OCI-LY1 (cell line): ENCODE results near the gene PER2.
A peak's percentile ranks its signal among the peaks of the same experiment; 100 is the strongest.

Experiments used
- EZH2 ChIP-seq: fragments of 200-600 bp; sonication (generic), shearing (Covaris generic); IDR thresholded peaks from 2 replicates; pipeline ENCODE4 v1.8.0; 2017; ENCODE audit warnings: borderline replicate concordance, mixed run types, mild to moderate bottlenecking, antibody characterized with exemption, low read length, moderate library complexity, mixed read lengths
- TF ChIP-seq, protein P1 (sequence below): fragments of 200-600 bp; sonication (generic), shearing (Covaris generic); IDR thresholded peaks from 2 replicates; pipeline ENCODE4 v1.5.1; 2017; ENCODE audit warnings: mild to moderate bottlenecking, antibody characterized with exemption, low read length, moderate library complexity, mixed read lengths

DNA sequence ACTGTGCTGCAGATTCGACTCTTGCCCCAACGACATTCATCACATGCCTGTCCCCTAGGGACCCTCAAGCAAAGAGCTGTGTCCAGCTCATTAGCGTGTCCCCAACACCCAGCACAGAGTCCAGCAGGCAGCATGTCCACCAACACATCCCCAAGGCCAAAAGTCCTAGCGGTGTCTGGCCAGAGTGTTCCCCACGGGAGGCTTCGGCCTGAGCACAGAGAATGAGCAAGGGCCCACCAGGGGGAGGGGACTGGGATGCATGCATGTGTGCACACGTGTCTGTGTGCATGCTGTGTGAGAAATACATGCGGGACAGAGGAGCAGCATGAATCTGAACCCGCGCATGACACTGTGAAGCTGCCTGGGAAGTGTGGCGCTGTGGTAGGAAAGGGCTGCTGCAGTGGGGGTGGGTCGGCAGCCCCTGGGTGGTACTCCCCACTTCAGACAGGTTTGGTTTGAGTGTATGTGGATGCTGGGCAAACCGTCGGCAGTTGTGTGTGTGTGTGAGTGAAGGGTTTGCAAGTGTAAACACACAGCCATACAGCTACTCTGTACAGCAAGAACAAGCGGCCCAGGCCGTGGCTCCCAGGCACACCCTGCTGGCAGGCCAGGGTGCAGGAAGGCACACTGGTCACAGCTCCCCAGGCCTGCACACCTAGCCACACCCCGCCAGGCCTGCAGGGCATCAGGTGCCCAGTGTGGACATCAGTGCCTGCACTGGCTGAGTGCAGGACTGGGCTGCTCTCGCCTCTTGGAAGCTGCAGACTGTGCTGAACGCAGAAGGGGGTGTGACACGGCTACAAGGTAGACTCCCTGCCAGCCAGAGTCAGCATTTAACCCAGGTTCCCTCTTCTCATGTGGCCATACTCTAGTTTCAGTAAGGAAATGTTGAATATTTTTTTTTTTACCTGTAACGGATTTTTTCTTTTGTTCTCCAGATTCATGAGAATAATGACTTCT is 29.1 kb downstream of the PER2 start:
- TF ChIP-seq, protein P1, sequence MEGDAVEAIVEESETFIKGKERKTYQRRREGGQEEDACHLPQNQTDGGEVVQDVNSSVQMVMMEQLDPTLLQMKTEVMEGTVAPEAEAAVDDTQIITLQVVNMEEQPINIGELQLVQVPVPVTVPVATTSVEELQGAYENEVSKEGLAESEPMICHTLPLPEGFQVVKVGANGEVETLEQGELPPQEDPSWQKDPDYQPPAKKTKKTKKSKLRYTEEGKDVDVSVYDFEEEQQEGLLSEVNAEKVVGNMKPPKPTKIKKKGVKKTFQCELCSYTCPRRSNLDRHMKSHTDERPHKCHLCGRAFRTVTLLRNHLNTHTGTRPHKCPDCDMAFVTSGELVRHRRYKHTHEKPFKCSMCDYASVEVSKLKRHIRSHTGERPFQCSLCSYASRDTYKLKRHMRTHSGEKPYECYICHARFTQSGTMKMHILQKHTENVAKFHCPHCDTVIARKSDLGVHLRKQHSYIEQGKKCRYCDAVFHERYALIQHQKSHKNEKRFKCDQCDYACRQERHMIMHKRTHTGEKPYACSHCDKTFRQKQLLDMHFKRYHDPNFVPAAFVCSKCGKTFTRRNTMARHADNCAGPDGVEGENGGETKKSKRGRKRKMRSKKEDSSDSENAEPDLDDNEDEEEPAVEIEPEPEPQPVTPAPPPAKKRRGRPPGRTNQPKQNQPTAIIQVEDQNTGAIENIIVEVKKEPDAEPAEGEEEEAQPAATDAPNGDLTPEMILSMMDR, result peak; percentile 38; the same call in 1 of the 2 replicates
- no peak for TF ChIP-seq EZH2
